Stimulated activated CD8-positive, alpha-beta memory T cell treated with anti-CD3 and anti-CD28 coated beads, Interleukin-15, amount 100 ng/mL, for 4 hours (primary cell): Measurements from ENCODE around the gene ACTMAP.
"Not testable (repeated sequence)": the region's sequence is repeated elsewhere in the genome, so short reads cannot be mapped to it uniquely, and the experiment has no call there.

Experiments
- DNase-seq, 2 donors: peaks; one replicate each; pipeline ENCODE4 v3.0.0-alpha.2; 2020; ENCODE audit warnings: low read depth in 2 of 2

The ACTMAP gene

DNA sequence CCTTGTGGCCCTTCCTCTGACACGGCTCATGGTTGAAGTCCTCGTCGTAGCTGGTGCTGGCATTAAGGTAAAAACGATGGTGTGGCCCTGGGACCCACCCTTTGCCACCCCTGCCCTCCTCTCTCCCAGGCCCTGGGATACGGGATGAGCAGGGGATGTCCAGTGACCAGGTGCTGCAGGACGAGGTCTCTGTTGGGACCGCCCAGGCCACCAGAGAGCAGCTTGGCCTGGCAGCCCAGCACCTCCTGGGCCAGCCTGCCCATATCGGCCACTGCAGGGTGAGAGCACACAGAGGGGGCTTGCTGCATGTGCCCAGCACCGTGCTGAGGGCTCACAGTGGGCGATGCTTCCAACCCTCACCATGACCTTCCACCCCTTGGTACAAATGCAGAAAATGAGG lies 6.4 kb downstream of the ACTMAP start:
- no peak for DNase-seq

DNA sequence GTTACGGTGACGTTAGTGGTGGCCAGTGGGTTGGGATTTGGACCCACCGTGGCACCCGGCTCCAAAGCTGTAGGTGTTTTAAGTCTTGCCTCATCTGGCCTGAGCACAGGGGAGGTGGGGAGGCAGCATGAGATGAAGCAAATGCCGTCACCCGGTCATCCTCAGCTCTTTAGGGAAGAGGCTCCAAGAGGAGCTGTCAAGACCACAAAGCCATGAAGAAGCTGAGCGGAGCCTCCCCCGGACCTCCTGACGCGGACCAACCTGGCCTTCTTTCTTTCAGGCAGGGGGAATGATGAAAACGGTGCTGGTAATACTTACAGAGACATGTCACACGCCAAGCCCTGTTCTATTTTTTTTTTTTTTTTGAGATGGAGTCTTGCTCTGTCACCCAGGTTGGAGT lies 7.4 kb downstream of the ACTMAP start:
- DNase-seq: no peak

DNA sequence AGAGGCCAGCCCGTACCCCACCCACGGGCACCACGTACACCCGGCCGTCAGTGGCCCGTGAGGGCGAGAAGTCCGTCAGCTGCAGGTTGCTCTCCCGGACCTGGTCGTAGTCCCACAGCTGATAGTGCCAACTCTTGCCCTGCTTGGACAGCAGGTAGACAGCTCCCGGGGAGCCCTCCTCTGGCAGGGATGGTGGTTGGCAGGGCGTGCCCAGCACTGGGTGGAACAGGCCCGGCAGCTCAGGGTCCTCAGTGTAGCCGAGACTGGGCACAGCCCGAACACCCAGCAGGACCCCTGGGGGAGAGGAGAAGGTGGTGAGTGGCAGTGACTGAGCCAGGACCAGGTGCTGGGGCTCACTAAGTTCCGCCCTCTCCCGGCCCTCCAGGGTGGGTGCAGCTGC lies 7.8 kb downstream of the ACTMAP start:
- no peak for DNase-seq

DNA sequence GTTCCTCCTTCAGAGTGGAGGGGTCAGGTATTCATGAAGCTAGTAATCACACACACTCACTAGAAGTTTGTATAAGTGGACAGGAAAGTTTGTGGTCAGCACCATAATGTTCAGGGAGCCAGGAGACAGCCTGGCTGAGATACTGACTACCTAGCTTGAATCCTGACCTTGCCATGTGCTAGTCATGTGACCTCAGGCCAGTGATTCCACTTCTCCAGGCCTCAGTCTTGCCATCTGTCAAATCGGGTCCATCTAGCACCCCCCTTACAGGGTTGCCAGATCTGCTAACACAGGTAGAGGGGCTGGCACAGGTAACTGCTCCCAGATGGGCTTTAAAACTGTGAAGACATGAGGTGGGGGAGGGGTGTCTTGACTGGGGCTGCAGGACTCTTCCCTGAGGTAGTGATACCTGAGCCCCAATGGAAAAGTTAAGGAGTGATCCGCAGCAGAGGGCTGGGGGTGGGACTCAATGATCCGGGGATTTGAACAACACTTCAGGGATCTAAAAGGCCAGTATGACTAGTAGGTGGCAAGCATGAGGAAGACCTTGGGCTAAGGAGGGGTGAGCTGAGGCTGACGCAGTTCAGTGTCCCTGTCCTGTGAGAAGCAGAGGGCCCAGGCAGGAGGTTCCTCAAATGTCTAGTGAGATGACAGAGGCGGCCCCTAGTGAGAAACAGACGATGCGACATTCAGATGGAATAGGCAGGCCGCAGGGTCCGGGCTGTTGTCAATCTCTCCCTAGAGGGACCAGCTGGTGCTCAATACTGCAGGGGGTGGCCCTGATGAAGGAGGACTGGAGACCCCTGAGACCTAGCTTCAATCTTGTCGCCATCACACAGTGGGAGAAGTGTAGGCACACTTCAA lies 8.5 kb downstream of the ACTMAP start:
- DNase-seq: no peak

DNA sequence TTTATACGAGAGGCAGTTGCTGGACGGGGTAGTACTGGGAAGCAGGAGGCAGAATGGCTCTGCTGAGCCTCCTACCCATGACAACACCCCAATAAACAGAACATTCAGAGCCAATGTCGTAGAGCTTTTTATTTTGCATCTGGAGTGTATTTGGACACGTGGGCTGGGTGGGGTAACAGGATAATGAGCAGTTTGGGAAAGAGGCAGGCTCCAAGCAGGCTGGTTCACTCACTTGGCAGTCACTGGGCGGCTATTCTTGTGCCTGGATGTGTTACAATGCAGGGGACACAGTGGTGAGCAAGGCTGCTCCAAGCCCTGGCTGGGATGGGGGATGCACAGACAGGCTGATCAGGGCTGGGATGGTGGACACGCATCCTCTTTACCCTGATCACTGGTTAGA lies 9.5 kb downstream of the ACTMAP start:
- DNase-seq: no peak

DNA sequence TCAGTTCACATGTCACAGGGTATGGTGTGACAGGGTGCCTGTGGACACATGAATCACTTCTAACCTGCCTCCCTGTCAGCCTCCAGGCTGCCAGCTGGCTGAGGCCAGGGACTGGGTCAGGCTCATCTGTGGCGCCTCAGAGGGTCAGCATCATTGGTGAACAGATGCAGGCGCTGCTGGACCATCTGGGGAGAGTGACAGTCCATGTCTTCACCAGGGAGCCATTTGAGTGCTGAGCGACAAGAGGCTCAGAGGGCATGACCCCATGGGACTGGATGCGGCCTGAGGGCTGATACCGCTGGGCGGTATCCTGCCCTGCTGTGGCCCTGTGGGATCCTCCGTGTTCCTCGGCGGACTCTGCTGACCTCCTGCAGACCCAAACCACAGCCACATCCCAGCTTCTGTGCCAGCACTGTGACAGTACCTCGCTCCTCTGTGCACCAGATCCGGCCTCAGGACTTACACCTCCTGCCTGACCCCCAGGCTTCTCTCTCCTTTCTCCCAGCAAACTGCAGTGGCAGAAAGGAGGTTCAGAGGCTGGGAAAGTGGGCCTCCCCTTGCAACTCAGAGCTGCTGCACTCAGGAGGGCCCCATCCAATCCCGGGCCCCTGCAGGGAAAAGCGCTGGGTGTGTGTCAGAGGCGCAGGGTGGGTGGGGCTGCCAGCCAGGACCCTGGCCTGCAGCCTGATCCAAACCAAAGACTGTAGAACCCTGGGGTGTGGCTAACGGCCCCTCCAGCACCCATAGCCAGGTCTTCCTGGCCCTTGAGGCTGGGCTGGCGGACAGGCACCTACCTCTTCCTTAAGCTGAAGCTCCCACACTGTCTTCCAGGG lies 10.2 kb downstream of the ACTMAP start:
- no peak for DNase-seq

DNA sequence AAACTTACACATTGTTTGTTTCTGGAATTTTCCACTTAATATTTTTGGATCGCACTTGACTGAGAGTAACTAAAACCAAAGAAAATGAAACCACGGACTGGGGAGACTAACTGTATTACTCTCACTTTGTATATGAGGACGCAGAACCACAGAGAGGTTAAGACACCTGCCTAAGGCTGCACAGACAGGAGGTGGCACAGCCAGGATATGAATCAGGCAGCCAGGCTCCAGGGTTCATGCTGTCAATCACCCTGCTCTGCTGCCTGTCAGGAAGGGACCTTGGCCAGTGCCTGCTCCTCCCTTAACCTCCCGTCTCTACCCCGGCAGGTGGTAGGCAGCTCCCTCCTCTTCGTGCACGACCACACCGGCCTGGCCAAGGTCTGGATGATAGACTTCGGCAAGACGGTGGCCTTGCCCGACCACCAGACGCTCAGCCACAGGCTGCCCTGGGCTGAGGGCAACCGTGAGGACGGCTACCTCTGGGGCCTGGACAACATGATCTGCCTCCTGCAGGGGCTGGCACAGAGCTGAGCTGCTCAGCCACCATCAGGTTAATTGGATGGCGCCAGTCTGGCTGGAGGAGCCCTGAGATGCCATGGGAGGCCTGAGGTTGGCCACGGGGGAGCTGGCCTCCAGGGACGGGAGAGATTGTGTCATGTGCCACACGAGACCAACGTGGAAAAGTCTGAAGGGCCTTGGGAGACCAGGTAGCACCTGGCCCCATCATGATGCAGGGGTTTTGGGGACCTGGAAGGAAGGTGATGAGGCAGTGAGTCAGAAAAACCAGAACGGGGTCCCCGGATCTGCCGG lies 11.0 kb downstream of the ACTMAP start:
- DNase-seq: no peak

DNA sequence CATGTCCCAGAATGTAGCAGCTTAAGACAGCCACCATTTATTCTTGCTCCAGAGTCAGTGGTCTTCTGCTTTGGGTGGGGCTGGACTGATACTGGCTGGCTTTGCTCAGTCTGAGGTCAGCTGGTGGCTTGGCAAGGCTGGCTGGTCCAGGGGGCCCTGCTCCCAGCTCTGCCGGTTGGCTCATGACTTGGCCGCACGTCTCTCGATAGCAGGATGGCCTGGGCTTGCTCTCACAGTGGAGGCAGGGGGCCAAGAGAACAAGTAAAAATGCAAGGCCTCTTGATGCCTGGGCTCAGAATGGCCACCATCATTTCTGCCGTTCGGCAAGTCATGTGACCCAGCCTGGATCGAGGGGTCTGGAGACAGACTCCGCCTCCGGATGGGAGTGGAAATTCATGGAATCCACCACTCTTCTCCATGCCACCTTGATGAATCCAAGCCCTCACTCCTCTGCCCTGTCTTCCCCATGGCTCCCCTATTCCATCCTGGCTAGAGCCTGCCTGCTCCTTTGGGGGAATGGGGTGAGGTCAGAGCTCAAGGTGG lies 13.1 kb downstream of the ACTMAP start:
- DNase-seq: no peak

DNA sequence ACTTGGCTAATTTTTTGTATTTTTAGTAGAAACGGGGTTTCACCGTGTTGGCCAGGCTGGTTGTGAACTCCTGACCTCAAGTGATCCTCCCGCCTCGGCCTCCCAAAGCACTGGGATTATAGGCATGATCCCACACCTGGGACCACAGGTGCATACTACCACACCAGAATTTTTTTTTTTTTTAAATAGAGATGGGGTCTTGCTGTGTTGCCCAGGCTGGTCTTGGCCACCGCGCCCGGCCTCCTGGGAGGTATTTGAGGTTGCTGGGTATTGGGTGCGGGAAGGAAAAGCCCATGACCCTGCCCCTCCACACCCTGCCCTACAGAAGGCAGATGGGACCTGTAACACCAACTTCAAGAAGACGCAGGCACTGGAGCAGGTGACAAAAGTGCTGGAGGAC lies 13.6 kb downstream of the ACTMAP start:
- DNase-seq: no peak

DNA sequence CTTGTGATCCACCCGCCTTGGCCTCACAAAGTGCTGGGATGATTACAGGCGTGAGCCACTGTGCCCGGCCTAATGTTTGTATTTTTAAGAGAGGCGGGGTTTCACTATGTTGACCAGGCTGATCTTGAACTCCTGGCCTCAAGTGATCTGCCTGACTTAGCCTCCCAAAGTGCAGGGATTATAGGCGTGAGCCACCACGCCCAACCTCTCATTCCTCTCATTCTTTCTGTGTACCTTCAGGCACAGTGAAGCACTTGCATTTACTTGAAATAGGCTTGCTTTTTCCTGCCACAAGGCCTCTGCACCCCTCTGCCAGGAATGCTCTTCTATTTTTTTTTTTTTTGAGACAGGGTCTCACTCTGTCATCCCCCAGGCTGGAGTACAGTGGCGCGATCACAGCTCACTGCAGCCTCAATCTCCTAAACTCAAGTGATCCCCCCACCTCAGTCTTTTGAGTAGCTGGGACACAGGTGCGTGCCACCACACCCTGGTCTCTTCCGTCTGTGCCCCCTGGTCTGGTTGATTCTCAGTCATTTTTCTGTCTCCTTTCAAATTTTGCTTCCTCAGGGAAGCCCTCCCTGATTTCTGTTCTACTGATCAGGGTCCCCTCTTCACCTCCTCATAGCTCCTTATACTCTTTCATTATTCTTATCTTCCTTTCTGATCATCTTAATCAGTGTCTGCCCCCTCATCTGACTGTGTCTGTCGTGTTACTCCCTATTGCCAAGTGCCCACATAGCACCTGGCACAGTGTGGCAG lies 15.1 kb downstream of the ACTMAP start:
- no peak for DNase-seq

DNA sequence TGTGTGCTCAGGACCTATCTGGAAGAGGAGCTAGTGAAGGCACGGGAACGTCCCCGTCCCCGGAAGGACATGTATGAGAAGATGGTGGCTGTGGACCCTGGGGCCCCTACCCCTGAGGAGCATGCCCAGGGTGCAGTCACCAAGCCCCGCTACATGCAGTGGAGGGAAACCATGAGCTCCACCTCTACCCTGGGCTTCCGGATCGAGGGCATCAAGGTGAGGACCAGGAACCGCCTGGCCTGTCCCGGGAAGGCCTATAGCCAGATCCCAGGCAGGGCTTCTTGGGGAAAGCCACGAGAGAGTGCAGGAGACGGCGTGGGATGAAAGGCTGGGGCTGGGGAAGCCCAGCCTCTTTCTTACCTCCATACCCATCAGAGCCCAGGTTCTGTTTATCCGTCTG lies 17.1 kb downstream of the ACTMAP start:
- DNase-seq: no peak

DNA sequence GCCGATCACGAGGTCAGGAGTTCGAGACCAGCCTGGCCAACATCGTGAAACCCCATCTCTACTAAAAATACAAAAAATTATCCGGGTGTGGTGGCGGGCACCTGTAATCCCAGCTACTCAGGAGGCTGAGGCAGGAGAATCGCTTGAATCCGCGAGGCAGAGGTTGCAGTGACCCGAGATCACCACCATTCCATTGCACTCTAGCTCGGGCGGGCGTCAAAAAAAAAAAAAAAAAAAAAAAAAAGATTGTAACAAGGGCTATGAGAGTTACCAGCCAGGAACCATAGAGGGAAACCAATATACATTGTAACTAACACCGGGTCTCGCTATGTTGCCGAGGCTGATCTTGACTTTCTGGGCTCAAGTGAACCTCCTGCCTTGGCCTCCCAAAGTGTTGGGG lies 18.0 kb downstream of the ACTMAP start:
- DNase-seq: not testable (repeated sequence)

DNA sequence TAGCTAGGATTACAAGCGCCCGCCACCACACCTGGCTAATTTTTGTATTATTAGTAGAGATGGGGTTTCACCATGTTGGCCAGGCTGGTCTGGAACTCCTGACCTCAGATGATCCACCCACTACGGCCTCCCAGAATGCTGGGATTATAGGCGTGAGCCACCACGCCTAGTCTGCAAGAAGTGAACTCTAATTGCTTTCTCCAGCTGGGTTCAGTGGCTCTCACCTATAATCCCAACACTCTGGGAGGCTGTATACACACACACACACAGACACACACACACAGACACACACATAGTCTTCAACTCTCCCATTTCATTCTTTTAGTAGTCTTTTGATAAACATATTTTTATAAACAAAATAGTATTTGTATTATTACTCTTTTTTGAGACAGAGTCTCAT lies 20.2 kb downstream of the ACTMAP start:
- DNase-seq: not testable (repeated sequence)

DNA sequence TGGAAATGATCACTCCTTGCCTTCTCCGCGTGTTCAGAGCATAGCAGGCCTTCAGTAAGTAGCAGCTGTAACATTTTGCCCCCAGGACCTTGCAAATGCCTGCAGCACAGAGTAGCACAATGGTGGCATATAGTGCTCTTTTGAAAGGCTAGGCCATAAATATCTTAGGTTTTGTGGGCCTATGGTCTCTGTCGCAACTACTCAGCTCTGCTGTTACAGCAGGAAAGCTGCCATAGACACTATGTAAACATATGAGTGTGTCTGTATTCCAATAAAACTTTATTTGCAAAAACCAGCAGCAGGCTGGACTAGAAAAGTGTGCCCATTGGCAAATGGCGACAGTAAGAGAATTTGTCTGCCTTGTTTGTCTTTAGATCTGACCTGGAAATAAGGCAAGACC lies 24.0 kb downstream of the ACTMAP start:
- DNase-seq: no peak

DNA sequence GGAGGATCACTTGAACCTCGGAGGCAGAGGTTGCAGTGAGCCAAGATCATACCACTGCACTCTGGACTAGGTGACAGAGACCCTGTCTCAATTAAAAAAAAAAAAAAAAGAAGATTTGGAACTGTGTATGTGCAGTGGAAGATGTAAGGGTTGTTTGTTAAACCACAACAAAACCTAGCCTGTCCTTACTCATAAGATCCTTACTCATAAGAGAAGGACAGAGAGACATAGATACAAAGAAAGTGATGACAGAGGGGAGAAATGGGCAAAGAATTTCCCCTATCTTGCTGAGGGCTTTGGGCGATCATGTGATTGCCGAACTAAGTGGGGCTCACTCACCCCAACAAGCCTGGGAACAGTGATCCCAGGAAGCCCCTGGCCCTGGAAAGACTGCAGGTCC lies 25.4 kb downstream of the ACTMAP start:
- no peak for DNase-seq

DNA sequence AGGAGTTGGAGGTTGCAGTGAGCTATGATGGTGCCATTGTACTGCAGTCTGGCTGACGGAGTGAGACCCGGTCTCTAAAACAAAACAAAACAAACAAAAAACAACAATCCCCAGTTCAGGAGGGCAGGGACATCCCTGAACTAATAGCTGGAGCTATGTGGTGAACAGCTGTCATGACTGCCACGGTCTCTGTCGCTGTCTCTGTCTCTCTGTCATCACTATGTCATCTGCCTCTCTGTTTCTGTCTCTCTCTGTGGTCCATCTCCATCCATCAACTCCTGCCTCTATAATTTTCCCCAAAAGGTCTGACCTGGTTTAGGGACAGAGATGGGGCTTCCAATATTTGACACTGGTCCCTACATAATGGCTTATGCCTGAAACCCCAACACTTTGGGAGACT lies 26.0 kb downstream of the ACTMAP start:
- DNase-seq: no peak

DNA sequence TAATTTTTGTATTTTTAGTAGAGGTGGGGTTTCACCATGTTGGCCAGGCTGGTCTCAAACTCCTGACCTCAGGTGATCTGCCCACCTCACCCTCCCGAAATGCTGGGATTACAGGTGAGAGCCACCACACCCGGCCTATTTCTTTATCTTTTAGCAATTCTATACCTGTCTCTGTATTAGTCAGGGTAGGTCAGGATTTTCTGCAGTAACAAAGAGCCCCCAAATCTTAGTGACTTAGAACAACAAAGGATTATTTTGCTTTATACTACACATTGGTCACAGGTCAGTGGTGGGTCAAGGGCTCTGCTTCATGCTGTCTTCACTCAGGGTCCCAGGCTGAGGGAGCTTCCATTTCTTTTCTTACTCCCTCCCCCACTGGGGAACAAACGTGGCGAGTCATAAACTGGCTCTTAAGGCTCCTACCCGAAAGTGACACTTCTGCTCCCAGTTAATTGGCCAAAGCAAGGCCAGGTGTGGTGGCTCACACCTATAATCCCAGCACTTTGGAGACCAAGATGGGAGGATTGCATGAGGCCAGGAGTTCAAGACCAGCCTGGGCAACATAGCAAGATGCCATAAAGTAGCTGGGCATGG lies 26.5 kb downstream of the ACTMAP start:
- DNase-seq: no peak

DNA sequence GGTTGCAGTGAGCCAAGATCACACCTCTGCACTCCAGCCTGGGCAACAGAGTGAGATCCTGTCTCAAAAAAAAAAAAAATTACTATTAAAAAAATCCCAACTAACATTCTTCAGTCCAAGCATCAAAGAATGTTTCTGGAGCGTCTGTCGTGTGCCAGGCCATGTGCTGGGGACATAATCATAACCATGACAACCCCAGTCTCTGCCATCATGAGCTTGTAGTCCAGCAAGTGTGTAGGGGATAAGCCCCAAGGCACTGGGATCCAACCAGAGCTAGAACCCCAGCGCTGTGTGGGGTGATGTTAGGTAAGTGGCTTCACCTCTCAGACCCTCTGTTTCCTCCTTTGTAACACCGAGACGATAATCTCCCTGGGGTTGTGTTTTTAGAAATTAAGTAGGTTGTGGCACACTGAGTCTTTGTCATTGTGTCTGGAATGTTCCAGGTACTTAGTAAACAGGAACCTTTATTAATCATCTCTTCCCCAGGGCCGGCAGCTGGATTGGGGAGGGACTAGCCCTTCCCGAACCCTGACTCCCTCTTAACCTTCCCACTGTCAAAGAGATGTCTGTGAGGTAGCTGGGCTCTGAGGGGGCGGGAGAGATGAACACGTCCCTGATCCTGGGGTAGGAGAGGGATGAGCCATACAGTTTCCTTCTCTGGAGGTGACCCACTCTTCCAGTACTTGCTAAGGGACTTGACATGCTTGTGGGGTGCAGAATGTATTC lies 28.2 kb downstream of the ACTMAP start:
- no peak for DNase-seq

DNA sequence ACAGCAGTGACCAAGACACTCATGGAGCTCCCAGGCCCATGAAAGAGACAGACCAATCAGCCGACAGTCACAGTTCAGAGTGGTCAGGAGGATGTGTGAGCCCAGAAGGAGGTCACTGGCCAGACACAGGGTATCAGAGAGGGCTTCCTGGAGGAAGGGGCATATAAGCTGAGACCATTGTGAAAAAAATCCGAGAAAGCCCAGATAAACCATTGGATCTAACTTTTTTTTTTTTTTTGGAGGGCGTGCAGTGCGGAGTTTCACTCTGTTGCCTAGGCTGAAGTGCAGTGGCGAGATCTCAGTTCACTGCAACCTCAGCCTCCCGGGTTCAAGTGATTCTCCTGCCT lies 29.2 kb downstream of the ACTMAP start:
- DNase-seq: no peak

DNA sequence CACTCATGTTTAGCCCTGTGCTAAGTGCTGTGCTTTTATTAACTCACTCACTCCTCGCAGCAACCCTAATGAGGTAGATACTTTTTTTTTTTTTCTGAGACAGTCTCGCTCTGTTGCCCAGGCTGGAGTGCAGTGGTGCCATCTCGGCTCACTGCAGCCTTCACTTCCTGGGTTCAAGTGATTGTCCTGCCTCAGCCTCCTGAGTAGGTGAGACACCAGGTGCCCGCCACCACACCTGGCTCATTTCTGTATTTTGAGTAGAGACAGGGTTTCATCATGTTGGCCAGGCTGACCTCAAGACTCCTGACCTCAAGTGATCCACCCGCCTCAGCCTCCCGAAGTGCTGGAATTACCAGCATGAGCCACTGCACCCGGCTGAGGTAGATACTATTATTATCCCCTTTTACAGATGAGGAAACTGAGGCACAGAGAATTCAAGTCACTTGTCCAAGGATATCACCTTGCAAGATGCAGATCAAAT lies 30.8 kb downstream of the ACTMAP start:
- no peak for DNase-seq
